Cardiac septum (tissue), 1 donor: ENCODE data around the gene CUZD1. TPM values are rescaled to one million over a fixed set of nuclear protein-coding genes. Genes with fewer than 3 reads are reported as not detected.

Experiments used
- DNase-seq: peaks from one replicate; pipeline ENCODE4 v3.0.0-alpha.2; 2020; ENCODE audit warnings: low spot score
- intact Hi-C: fragments of 100-400 bp; cut with DNase I; formaldehyde crosslinking; loops from one replicate; pipeline ENCODE4 v1.14.0; 2022
- total RNA-seq: library from RNA; stranded (reverse); fragmentation: NEBNext Ultra II Directional; extraction: Animal tissue kit (Norgen Biotek cat#: 25700); gene quantifications from one replicate; pipeline ENCODE4 v1.2.1, GENCODE V29; 2021
- donor health status: DM: no; HTN: no; CAD: no.

CUZD1 gene
- total RNA-seq, 1 donor from 2014 or later: 0.35 TPM

GRCh38 chr10:122828716-122829255 is 16.9 kb downstream of the CUZD1 start:
- DNase-seq: no peak
- intact Hi-C loops: no loop called here

GRCh38 chr10:122827302-122827701 is 18.4 kb downstream of the CUZD1 start:
- intact Hi-C loops: no loop called here
- DNase-seq: no peak

GRCh38 chr10:122822973-122823690 is 22.5 kb downstream of the CUZD1 start:
- intact Hi-C loops: no loop called here
- no peak for DNase-seq

- DNase-seq: no peak
These were observed 23.8 kb downstream of the CUZD1 start for GRCh38 chr10:122821808-122822207.

GRCh38 chr10:122815458-122815857 is 30.2 kb downstream of the CUZD1 start:
- no peak for DNase-seq
- intact Hi-C loops: no loop called here

More at GRCh38 chr10:122821808-122822207, 23.8 kb downstream of the CUZD1 start:
- intact Hi-C loops: no loop called here

- intact Hi-C loops: no loop called here
- DNase-seq: no peak
These were observed 31.2 kb downstream of the CUZD1 start for GRCh38 chr10:122814493-122814892.

- intact Hi-C loops: no loop called here
- DNase-seq: no peak
These were observed 32.9 kb downstream of the CUZD1 start for GRCh38 chr10:122812751-122813150.

- DNase-seq: no peak
- intact Hi-C loops: no loop called here
These were observed 43.4 kb downstream of the CUZD1 start for GRCh38 chr10:122802282-122802681.

- DNase-seq: no peak
These were observed 46.9 kb downstream of the CUZD1 start for GRCh38 chr10:122798704-122799231.

GRCh38 chr10:122796796-122797195 is 48.9 kb downstream of the CUZD1 start:
- intact Hi-C loops: no loop called here
- no peak for DNase-seq

More at GRCh38 chr10:122798704-122799231, 46.9 kb downstream of the CUZD1 start:
- intact Hi-C loops: no loop called here

- intact Hi-C loops: no loop called here
- DNase-seq: no peak
These were observed 49.7 kb downstream of the CUZD1 start for GRCh38 chr10:122795924-122796323.

GRCh38 chr10:122786269-122786668 is 59.4 kb downstream of the CUZD1 start:
- intact Hi-C loops: no loop called here
- no peak for DNase-seq

GRCh38 chr10:122782911-122783310 is 62.7 kb downstream of the CUZD1 start:
- no peak for DNase-seq
- intact Hi-C loops: no loop called here

Other genes starting within 250 kb of the CUZD1 start
- not detected for gene C10orf120, start 146.0 kb downstream of the CUZD1 start, total RNA-seq
- gene FAM24B, start 33.7 kb upstream of the CUZD1 start, total RNA-seq: 0.43 TPM
- gene FAM24A, start 64.8 kb upstream of the CUZD1 start, total RNA-seq: not detected
- 6.6 TPM for gene C10orf88, start 108.4 kb upstream of the CUZD1 start, total RNA-seq
- 2.3 TPM for gene PSTK, start 134.5 kb upstream of the CUZD1 start, total RNA-seq
- gene IKZF5, start 162.9 kb upstream of the CUZD1 start, total RNA-seq: 11.3 TPM
- gene ACADSB, start 163.1 kb upstream of the CUZD1 start, total RNA-seq: 65.3 TPM